IPS DF 19.7 (cell line): ENCODE results near the gene RGS9.

Source experiments
- DNase-seq: peaks from one replicate; pipeline ENCODE4 v3.0.0-alpha.2; 2013; ENCODE audit warnings: low read depth, low spot score

The RGS9 gene

GRCh38 chr17:65259281-65259680 is 122.1 kb downstream of the RGS9 start:
- DNase-seq, result no peak

- DNase-seq, result no peak
Measured at GRCh38 chr17:65259696-65260485, 122.7 kb downstream of the RGS9 start.

GRCh38 chr17:65260626-65261025 is 123.5 kb downstream of the RGS9 start:
- DNase-seq, result no peak

GRCh38 chr17:65261152-65261551 is 124.0 kb downstream of the RGS9 start:
- DNase-seq, result no peak

- DNase-seq, result no peak
Measured at GRCh38 chr17:65261682-65262636, 124.8 kb downstream of the RGS9 start.

GRCh38 chr17:65265276-65265675 is 128.1 kb downstream of the RGS9 start:
- DNase-seq, result no peak

- DNase-seq, result no peak
Measured at GRCh38 chr17:65268832-65269231, 131.7 kb downstream of the RGS9 start.

GRCh38 chr17:65270499-65271253 is 133.5 kb downstream of the RGS9 start:
- no peak for DNase-seq

GRCh38 chr17:65271296-65271695 is 134.1 kb downstream of the RGS9 start:
- no peak for DNase-seq
